Loucy (cell line): Measurements from ENCODE around the gene LYPD1.
"Not testable (repeated sequence)": the region's sequence is repeated elsewhere in the genome, so short reads cannot be mapped to it uniquely, and the experiment has no call there.

ENCODE experiments used
- H2AFZ ChIP-seq: fragments of 200-600 bp; sonication (generic); 2 replicates; pipeline ENCODE4 v1.6.0; 2016; ENCODE audit warnings: antibody characterized with exemption, mild to moderate bottlenecking, low read length, moderate library complexity
- H3F3A ChIP-seq: fragments of 200-600 bp; 2 replicates; pipeline ENCODE4 v1.6.0; 2016; ENCODE audit warnings: antibody characterized with exemption, low read depth, mild to moderate bottlenecking
- H3K27me3 ChIP-seq: fragments of 200-600 bp; sonication (generic); 2 replicates; pipeline ENCODE4 v1.6.1; 2014; ENCODE audit warnings: low read length, mild to moderate bottlenecking; ENCODE audit not compliant: insufficient read depth, poor library complexity, severe bottlenecking
- H3K36me3 ChIP-seq: fragments of 200-600 bp; sonication (generic); 2 replicates; pipeline ENCODE4 v1.6.1; 2016; ENCODE audit warnings: low read length; ENCODE audit not compliant: insufficient read depth
- H3K4me1 ChIP-seq: fragments of 200-600 bp; sonication (generic); 2 replicates; pipeline ENCODE4 v1.5.1; 2014; ENCODE audit warnings: low read length, mild to moderate bottlenecking; ENCODE audit not compliant: insufficient read depth, poor library complexity, severe bottlenecking
- H3K4me2 ChIP-seq: fragments of 200-600 bp; sonication (generic); 2 replicates; pipeline ENCODE4 v1.6.0; 2014; ENCODE audit warnings: antibody characterized with exemption, low read length, low read depth, mild to moderate bottlenecking; ENCODE audit not compliant: poor library complexity, severe bottlenecking
- H3K4me3 ChIP-seq: fragments of 200-600 bp; sonication (generic); 2 replicates; pipeline ENCODE4 v1.5.1; 2014; ENCODE audit warnings: low read length, mild to moderate bottlenecking, mixed read lengths; ENCODE audit not compliant: poor library complexity, severe bottlenecking
- H3K79me2 ChIP-seq: fragments of 200-600 bp; sonication (generic); 2 replicates; pipeline ENCODE4 v1.6.1; 2014; ENCODE audit warnings: low read length; ENCODE audit not compliant: insufficient read depth
- H3K9ac ChIP-seq: fragments of 200-600 bp; sonication (generic); 2 replicates; pipeline ENCODE4 v1.6.0; 2014; ENCODE audit warnings: mild to moderate bottlenecking, low read depth, low read length, moderate library complexity; ENCODE audit not compliant: poor library complexity, severe bottlenecking
- H3K9me2 ChIP-seq: fragments of 200-600 bp; sonication (generic); replicated peaks from 2 replicates; pipeline ENCODE4 v1.6.1; 2016; ENCODE audit warnings: low read depth, low read length, mixed read lengths
- H3K9me3 ChIP-seq: fragments of 200-600 bp; sonication (generic); 2 replicates; pipeline ENCODE4 v1.6.1; 2014; ENCODE audit warnings: mild to moderate bottlenecking, antibody characterized with exemption, low read length, low read depth; ENCODE audit not compliant: insufficient read depth
- H4K20me1 ChIP-seq: fragments of 200-600 bp; sonication (generic); 2 replicates; pipeline ENCODE4 v1.6.0; 2014; ENCODE audit warnings: antibody characterized with exemption, low read length, mild to moderate bottlenecking; ENCODE audit not compliant: insufficient read depth, poor library complexity, severe bottlenecking
- CTCF ChIP-seq: fragments of 200-600 bp; sonication (generic); conservative IDR thresholded peaks from 2 replicates; pipeline ENCODE4 v1.5.1; 2014; ENCODE audit warnings: mild to moderate bottlenecking, antibody characterized with exemption, low read length
- EZH2phosphoT487 ChIP-seq: fragments of 200-600 bp; IDR thresholded peaks from 2 replicates; pipeline ENCODE4 v1.6.1; 2018; ENCODE audit warnings: antibody characterized with exemption, mild to moderate bottlenecking, moderate library complexity, borderline replicate concordance

LYPD1 gene

GRCh38 chr2:132715386-132716351 is 45.7 kb upstream of the LYPD1 start:
- Histone ChIP-seq H4K20me1 (no peaks in the 10 kb centered on the region), H2AFZ (no peak overlapping the region), H3K9me2 (no peaks in the 10 kb centered on the region), H3K4me1 (no peaks in the 10 kb centered on the region), H3K4me2 (no peak overlapping the region), H3K36me3 (no peaks in the 10 kb centered on the region), H3F3A (no peaks in the 10 kb centered on the region), H3K9ac (no peak overlapping the region), H3K4me3 (no peak overlapping the region), H3K79me2 (no peaks in the 10 kb centered on the region), H3K9me3 (no peaks in the 10 kb centered on the region), H3K27me3 (no peaks in the 10 kb centered on the region)
- TF ChIP-seq CTCF (no peak), EZH2phosphoT487 (no peak)

GRCh38 chr2:132703396-132703795 is 33.4 kb upstream of the LYPD1 start:
- no peaks in the 10 kb centered on the region for H3K9me3 ChIP-seq
- no peak overlapping the region for H2AFZ ChIP-seq
- no peaks in the 10 kb centered on the region for H3K79me2 ChIP-seq
- no peaks in the 10 kb centered on the region for H3K4me1 ChIP-seq
- no peaks in the 10 kb centered on the region for H3K36me3 ChIP-seq
- no peaks in the 10 kb centered on the region for H3K9me2 ChIP-seq
- no peaks in the 10 kb centered on the region for H3K27me3 ChIP-seq
- H3K4me3 ChIP-seq = no peak overlapping the region
- H3K4me2 ChIP-seq = no peak overlapping the region
- no peak overlapping the region for H3K9ac ChIP-seq
- no peaks in the 10 kb centered on the region for H3F3A ChIP-seq
- no peaks in the 10 kb centered on the region for H4K20me1 ChIP-seq
- TF ChIP-seq CTCF (no peak), EZH2phosphoT487 (no peak)

- Histone ChIP-seq H3K4me2 (no peak overlapping the region), H3K9me2 (no peaks in the 10 kb centered on the region), H3K4me1 (no peaks in the 10 kb centered on the region), H3K4me3 (no peak overlapping the region), H3K9me3 (no peaks in the 10 kb centered on the region), H2AFZ (no peak overlapping the region), H3K27me3 (no peaks in the 10 kb centered on the region), H3K79me2 (no peaks in the 10 kb centered on the region), H3F3A (no peaks in the 10 kb centered on the region), H4K20me1 (no peaks in the 10 kb centered on the region), H3K36me3 (no peaks in the 10 kb centered on the region), H3K9ac (no peak overlapping the region)
- no peak for TF ChIP-seq CTCF
Observed at GRCh38 chr2:132701810-132702209, 31.8 kb upstream of the LYPD1 start.

GRCh38 chr2:132699802-132700201 is 29.8 kb upstream of the LYPD1 start:
- not testable (repeated sequence) for H3F3A ChIP-seq, H3K36me3 ChIP-seq, H3K9ac ChIP-seq, H3K9me2 ChIP-seq, H3K4me1 ChIP-seq, H3K27me3 ChIP-seq, H3K4me3 ChIP-seq, H3K4me2 ChIP-seq, H3K9me3 ChIP-seq, H4K20me1 ChIP-seq, H2AFZ ChIP-seq, H3K79me2 ChIP-seq

GRCh38 chr2:132698347-132698746 is 28.3 kb upstream of the LYPD1 start:
- H3K4me1 ChIP-seq = not testable (repeated sequence)

More at GRCh38 chr2:132698347-132698746, 28.3 kb upstream of the LYPD1 start:
- H3K4me3 ChIP-seq, H3K9me2 ChIP-seq, H3K79me2 ChIP-seq, H3K36me3 ChIP-seq, H3F3A ChIP-seq, H3K9me3 ChIP-seq, H2AFZ ChIP-seq, H3K4me2 ChIP-seq, H3K27me3 ChIP-seq, H3K9ac ChIP-seq, H4K20me1 ChIP-seq: not testable (repeated sequence)
